HepG2 (cell line): ENCODE measurements around the gene TMEM217. TPM values are rescaled to one million over a fixed set of nuclear protein-coding genes. Genes with fewer than 3 reads are reported as not detected.

ENCODE experiments used
- ELF3 ChIP-seq: IDR thresholded peaks from 2 replicates; pipeline ENCODE4 v1.6.1; 2016; ENCODE audit warnings: missing genetic modification reagents, missing compliant biosample characterization
- EZH2 ChIP-seq: conservative IDR thresholded peaks from 2 replicates; pipeline ENCODE4 v1.6.1; 2012; ENCODE audit warnings: mild to moderate bottlenecking, low read depth, low read length, moderate library complexity
- GPN1 ChIP-seq: sonication (generic); formaldehyde crosslinking; IDR thresholded peaks from 2 replicates; pipeline ENCODE4 v1.5.1; 2020; ENCODE audit warnings: missing genetic modification reagents, borderline replicate concordance
- GZF1 ChIP-seq: sonication (generic); formaldehyde crosslinking; IDR thresholded peaks from 2 replicates; pipeline ENCODE4 v1.5.1; 2020; ENCODE audit warnings: mild to moderate bottlenecking, missing genetic modification reagents
- MTA3 ChIP-seq: sonication (generic); formaldehyde crosslinking; IDR thresholded peaks from 2 replicates; pipeline ENCODE4 v1.4.0; 2020; ENCODE audit warnings: missing genetic modification reagents
- NFIB ChIP-seq: sonication (generic); formaldehyde crosslinking; IDR thresholded peaks from 2 replicates; pipeline ENCODE4 v1.9.0; 2021; ENCODE audit warnings: missing genetic modification reagents, mild to moderate bottlenecking, borderline replicate concordance
- NR2F1 ChIP-seq, 2 experiments: fragments of 450-650 bp in 1 of 2; formaldehyde crosslinking in 1 of 2; IDR thresholded peaks; 2 replicates each; pipeline versions ENCODE4 v1.5.0 to v1.6.1; 2016 to 2020; ENCODE audit warnings: mild to moderate bottlenecking in 1 of 2, missing compliant biosample characterization in 1 of 2, missing genetic modification reagents in 1 of 2, moderate library complexity in 1 of 2
- RAD21 ChIP-seq: fragments of 450-650 bp; formaldehyde crosslinking; IDR thresholded peaks from 2 replicates; pipeline ENCODE4 v1.5.0; 2020; ENCODE audit warnings: mild to moderate bottlenecking
- RBAK ChIP-seq: sonication (generic); formaldehyde crosslinking; IDR thresholded peaks from 2 replicates; pipeline ENCODE4 v1.5.1; 2020; ENCODE audit warnings: mild to moderate bottlenecking, missing genetic modification reagents
- SNAPC2 ChIP-seq: sonication (generic); formaldehyde crosslinking; IDR thresholded peaks from 2 replicates; pipeline ENCODE4 v1.8.1; 2022; ENCODE audit warnings: mild to moderate bottlenecking, missing genetic modification reagents
- SOX5 ChIP-seq: IDR thresholded peaks from 2 replicates; pipeline ENCODE4 v1.6.1; 2016; ENCODE audit warnings: borderline replicate concordance
- TEAD3 ChIP-seq: optimal IDR thresholded peaks from 2 replicates; pipeline ENCODE3; 2016; ENCODE audit warnings: borderline replicate concordance
- ZMYM3 ChIP-seq: sonication (generic); formaldehyde crosslinking; IDR thresholded peaks from 2 replicates; pipeline ENCODE4 v1.5.1; 2020; ENCODE audit warnings: mild to moderate bottlenecking, missing genetic modification reagents
- ZNF232 ChIP-seq: sonication (generic); formaldehyde crosslinking; IDR thresholded peaks from 2 replicates; pipeline ENCODE4 v1.4.0; 2020; ENCODE audit warnings: missing genetic modification reagents, borderline replicate concordance
- ZNF274 ChIP-seq: sonication (generic); formaldehyde crosslinking; IDR thresholded peaks from 2 replicates; pipeline ENCODE4 v1.5.1; 2020; ENCODE audit warnings: mild to moderate bottlenecking, missing genetic modification reagents
- polyA plus RNA-seq, 8 experiments: library from polyadenylated mRNA; depleted of rRNA in 3 of 8; stranded (reverse) in 7 of 8; unstranded in 1 of 8; fragments of >200 nt; fragmentation: Illumina TruSeq in 4 of 8; extraction: Trizol in 4 of 8; gene quantifications; 2 replicates each; pipeline versions ENCODE4 v1.2.1 to v1.2.3, GENCODE V29; 2011 to 2016; ENCODE audit warnings: low read depth in 4 of 8, missing spikeins in 1 of 8, mixed read lengths in 1 of 8; ENCODE audit not compliant: insufficient read depth in 1 of 8
- total RNA-seq, 5 experiments: library from RNA; depleted of rRNA; stranded (reverse); fragments of >200 nt; fragmentation: Illumina TruSeq; extraction: Trizol; gene quantifications; 2 replicates each; pipeline ENCODE4 v1.2.3, GENCODE V29; 2016; ENCODE audit warnings: low read depth in 1 of 5
- TF ChIP-seq, protein P1 (sequence below): sonication (generic); formaldehyde crosslinking; IDR thresholded peaks from 2 replicates; pipeline ENCODE4 v1.9.0; 2021; ENCODE audit warnings: mild to moderate bottlenecking, missing genetic modification reagents
- TF ChIP-seq, protein P2 (sequence below): IDR thresholded peaks from 2 replicates; pipeline ENCODE4 v1.6.1; 2016
- TF ChIP-seq, protein P3 (sequence below): sonication (generic); formaldehyde crosslinking; conservative IDR thresholded peaks from 2 replicates; pipeline ENCODE4 v1.4.0; 2020; ENCODE audit warnings: missing genetic modification reagents
- TF ChIP-seq, protein P4 (sequence below): sonication (generic); formaldehyde crosslinking; IDR thresholded peaks from 2 replicates; pipeline ENCODE4 v1.4.0; 2020; ENCODE audit warnings: missing genetic modification reagents
- TF ChIP-seq, protein P5 (sequence below): sonication (generic); formaldehyde crosslinking; IDR thresholded peaks from 2 replicates; pipeline ENCODE4 v1.8.1; 2023; ENCODE audit warnings: mild to moderate bottlenecking, moderate library complexity, missing genetic modification reagents

The TMEM217 gene
- total and polyA plus RNA-seq, 2 of the 13 experiments (the other 11 are each of a cell fraction or from before 2014, with no cell fraction given): 2.3 to 3.4 TPM

DNA sequence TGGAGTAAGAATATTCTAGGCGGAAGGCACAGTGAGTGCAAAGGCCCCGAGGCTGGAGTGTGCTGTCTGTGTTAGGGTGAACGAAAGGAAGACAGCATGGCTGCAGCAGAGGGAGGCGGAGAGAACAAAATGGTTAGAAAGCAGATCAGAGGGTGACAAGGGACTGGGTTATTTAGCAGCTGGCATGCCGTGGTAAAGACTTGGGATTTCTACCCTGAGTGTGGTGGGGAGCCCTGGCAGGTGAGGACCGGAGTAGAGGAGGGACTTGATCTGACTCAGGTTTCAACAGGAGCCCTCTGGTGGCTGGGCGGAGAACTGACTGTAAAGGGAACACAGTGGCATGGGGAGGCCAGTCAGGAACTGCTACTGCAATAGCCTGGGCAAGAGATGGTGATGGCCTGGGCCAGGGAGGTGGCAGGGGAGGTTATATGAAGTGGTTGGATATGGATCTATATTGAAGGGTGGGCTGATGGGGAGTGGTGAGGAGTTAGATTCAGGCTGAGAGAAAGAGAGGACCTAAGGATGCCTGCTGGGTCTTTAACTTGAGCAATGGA, 50.0 kb downstream of the TMEM217 start (continued):
- TF ChIP-seq NFIB (CRISPR knock-in tag) (no peak), SNAPC2 (CRISPR knock-in tag) (no peak), GPN1 (CRISPR knock-in tag) (no peak), RBAK (CRISPR knock-in tag) (no peak), ZMYM3 (CRISPR knock-in tag) (peak; percentile 44; the same call in 1 of the 2 replicates), ELF3 (CRISPR knock-in tag) (peak; percentile 48; the same call in 1 of the 2 replicates), ZNF274 (no peak), GZF1 (CRISPR knock-in tag) (no peak), RAD21 (peak; percentile 92), SOX5 (0 out of 2 replicates have a peak, but pooled peaks have one; percentile 15), ZNF232 (CRISPR knock-in tag) (no peak), EZH2 (no peak), TEAD3 (CRISPR knock-in tag) (peak; percentile 66), MTA3 (CRISPR knock-in tag) (no peak), NR2F1 (CRISPR knock-in tag; IDR thresholded peaks at IDR 0.05) (no peak)
- TF ChIP-seq, protein P1, sequence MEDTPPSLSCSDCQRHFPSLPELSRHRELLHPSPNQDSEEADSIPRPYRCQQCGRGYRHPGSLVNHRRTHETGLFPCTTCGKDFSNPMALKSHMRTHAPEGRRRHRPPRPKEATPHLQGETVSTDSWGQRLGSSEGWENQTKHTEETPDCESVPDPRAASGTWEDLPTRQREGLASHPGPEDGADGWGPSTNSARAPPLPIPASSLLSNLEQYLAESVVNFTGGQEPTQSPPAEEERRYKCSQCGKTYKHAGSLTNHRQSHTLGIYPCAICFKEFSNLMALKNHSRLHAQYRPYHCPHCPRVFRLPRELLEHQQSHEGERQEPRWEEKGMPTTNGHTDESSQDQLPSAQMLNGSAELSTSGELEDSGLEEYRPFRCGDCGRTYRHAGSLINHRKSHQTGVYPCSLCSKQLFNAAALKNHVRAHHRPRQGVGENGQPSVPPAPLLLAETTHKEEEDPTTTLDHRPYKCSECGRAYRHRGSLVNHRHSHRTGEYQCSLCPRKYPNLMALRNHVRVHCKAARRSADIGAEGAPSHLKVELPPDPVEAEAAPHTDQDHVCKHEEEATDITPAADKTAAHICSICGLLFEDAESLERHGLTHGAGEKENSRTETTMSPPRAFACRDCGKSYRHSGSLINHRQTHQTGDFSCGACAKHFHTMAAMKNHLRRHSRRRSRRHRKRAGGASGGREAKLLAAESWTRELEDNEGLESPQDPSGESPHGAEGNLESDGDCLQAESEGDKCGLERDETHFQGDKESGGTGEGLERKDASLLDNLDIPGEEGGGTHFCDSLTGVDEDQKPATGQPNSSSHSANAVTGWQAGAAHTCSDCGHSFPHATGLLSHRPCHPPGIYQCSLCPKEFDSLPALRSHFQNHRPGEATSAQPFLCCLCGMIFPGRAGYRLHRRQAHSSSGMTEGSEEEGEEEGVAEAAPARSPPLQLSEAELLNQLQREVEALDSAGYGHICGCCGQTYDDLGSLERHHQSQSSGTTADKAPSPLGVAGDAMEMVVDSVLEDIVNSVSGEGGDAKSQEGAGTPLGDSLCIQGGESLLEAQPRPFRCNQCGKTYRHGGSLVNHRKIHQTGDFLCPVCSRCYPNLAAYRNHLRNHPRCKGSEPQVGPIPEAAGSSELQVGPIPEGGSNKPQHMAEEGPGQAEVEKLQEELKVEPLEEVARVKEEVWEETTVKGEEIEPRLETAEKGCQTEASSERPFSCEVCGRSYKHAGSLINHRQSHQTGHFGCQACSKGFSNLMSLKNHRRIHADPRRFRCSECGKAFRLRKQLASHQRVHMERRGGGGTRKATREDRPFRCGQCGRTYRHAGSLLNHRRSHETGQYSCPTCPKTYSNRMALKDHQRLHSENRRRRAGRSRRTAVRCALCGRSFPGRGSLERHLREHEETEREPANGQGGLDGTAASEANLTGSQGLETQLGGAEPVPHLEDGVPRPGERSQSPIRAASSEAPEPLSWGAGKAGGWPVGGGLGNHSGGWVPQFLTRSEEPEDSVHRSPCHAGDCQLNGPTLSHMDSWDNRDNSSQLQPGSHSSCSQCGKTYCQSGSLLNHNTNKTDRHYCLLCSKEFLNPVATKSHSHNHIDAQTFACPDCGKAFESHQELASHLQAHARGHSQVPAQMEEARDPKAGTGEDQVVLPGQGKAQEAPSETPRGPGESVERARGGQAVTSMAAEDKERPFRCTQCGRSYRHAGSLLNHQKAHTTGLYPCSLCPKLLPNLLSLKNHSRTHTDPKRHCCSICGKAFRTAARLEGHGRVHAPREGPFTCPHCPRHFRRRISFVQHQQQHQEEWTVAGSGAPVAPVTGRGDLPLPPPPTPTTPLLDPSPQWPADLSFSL (CRISPR knock-in tag): no peak
- TF ChIP-seq, protein P2, sequence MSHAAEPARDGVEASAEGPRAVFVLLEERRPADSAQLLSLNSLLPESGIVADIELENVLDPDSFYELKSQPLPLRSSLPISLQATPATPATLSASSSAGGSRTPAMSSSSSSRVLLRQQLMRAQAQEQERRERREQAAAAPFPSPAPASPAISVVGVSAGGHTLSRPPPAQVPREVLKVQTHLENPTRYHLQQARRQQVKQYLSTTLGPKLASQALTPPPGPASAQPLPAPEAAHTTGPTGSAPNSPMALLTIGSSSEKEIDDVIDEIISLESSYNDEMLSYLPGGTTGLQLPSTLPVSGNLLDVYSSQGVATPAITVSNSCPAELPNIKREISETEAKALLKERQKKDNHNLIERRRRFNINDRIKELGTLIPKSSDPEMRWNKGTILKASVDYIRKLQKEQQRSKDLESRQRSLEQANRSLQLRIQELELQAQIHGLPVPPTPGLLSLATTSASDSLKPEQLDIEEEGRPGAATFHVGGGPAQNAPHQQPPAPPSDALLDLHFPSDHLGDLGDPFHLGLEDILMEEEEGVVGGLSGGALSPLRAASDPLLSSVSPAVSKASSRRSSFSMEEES (CRISPR knock-in tag): no peak
- TF ChIP-seq, protein P3, sequence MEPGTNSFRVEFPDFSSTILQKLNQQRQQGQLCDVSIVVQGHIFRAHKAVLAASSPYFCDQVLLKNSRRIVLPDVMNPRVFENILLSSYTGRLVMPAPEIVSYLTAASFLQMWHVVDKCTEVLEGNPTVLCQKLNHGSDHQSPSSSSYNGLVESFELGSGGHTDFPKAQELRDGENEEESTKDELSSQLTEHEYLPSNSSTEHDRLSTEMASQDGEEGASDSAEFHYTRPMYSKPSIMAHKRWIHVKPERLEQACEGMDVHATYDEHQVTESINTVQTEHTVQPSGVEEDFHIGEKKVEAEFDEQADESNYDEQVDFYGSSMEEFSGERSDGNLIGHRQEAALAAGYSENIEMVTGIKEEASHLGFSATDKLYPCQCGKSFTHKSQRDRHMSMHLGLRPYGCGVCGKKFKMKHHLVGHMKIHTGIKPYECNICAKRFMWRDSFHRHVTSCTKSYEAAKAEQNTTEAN: no peak
- TF ChIP-seq, protein P4, sequence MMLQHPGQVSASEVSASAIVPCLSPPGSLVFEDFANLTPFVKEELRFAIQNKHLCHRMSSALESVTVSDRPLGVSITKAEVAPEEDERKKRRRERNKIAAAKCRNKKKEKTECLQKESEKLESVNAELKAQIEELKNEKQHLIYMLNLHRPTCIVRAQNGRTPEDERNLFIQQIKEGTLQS (CRISPR knock-in tag): peak; percentile 38; the same call in 1 of the 2 replicates
- TF ChIP-seq, protein P5, sequence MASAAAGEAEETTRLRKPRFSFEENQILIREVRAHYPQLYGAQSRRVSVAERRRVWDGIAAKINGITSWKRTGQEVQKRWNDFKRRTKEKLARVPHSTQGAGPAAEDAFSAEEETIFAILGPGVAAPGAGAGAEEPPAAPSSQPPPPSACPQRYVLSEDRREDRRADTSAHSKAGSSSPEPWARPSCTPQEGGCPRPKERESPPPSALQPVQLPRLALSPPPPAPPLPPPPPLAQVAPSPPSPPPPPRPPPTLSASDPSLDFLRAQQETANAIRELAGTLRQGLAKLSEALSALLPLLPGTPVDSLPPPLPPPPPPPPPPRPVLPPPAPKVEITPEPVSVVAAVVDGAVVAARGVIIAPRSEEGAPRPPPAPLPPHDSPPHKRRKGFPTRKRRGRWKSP (CRISPR knock-in tag): peak; percentile 34; the same call in 1 of the 2 replicates
